GM21360 (cell line): ENCODE measurements around the gene MGLL.

Experiments used
- ATAC-seq: cut with Tn5 transposase; IDR thresholded peaks from one replicate; pipeline ENCODE4 v1.9.1; 2021; ENCODE audit warnings: mild to moderate bottlenecking, moderate library complexity; ENCODE audit not compliant: unreplicated experiment

MGLL gene

GRCh38 chr3:127822041-127822681 lies at the start of gene MGLL:
Gene MGLL, minus strand, starts transcription at chr3:127822515. Its CDS starts 197 bp downstream, at chr3:127822318.
- ATAC-seq = no peak

GRCh38 chr3:127870156-127870555 lies 47.8 kb upstream of the MGLL start:
- ATAC-seq = no peak

GRCh38 chr3:127867986-127868385 lies 45.7 kb upstream of the MGLL start:
- ATAC-seq = no peak

- ATAC-seq = no peak
Measured at GRCh38 chr3:127867412-127867811, 45.1 kb upstream of the MGLL start.

GRCh38 chr3:127865941-127866340 lies 43.6 kb upstream of the MGLL start:
- no peak for ATAC-seq

- ATAC-seq = no peak
Measured at GRCh38 chr3:127860211-127860696, 37.9 kb upstream of the MGLL start.

- ATAC-seq = no peak
Measured at GRCh38 chr3:127859730-127860129, 37.4 kb upstream of the MGLL start.

GRCh38 chr3:127858937-127859336 lies 36.6 kb upstream of the MGLL start:
- no peak for ATAC-seq

GRCh38 chr3:127858521-127858920 lies 36.2 kb upstream of the MGLL start:
- ATAC-seq = no peak

GRCh38 chr3:127857333-127857732 lies 35.0 kb upstream of the MGLL start:
- ATAC-seq = no peak

GRCh38 chr3:127856801-127857200 lies 34.5 kb upstream of the MGLL start:
- ATAC-seq = no peak

GRCh38 chr3:127855246-127855645 lies 32.9 kb upstream of the MGLL start:
- ATAC-seq = no peak

GRCh38 chr3:127853681-127854080 lies 31.4 kb upstream of the MGLL start:
- ATAC-seq = no peak

- no peak for ATAC-seq
Measured at GRCh38 chr3:127851899-127852298, 29.6 kb upstream of the MGLL start.

GRCh38 chr3:127849368-127849767 lies 27.1 kb upstream of the MGLL start:
- ATAC-seq = no peak

GRCh38 chr3:127848131-127849129 lies 26.1 kb upstream of the MGLL start:
- ATAC-seq = no peak

- ATAC-seq = no peak
Measured at GRCh38 chr3:127847236-127847720, 25.0 kb upstream of the MGLL start.

- ATAC-seq = no peak
Measured at GRCh38 chr3:127846576-127846975, 24.3 kb upstream of the MGLL start.

- ATAC-seq = no peak
Measured at GRCh38 chr3:127844326-127844942, 22.1 kb upstream of the MGLL start.

GRCh38 chr3:127840671-127841070 lies 18.4 kb upstream of the MGLL start:
- ATAC-seq = no peak

- ATAC-seq = no peak
Measured at GRCh38 chr3:127839099-127839498, 16.8 kb upstream of the MGLL start.
